IPS-20b (cell line): ENCODE data around the gene KIF19.
A peak's percentile ranks its signal among the peaks of the same experiment; 100 is the strongest.

Experiments
- H3K27ac ChIP-seq: one replicate; pipeline ENCODE4 v1.5.1; 2013; ENCODE audit warnings: low read length
- H3K27me3 ChIP-seq: 2 replicates; pipeline ENCODE4 v1.6.1; 2013; ENCODE audit warnings: mild to moderate bottlenecking, low read length, inconsistent platforms; ENCODE audit not compliant: insufficient read depth
- H3K36me3 ChIP-seq: 2 replicates; pipeline ENCODE4 v1.6.1; 2013; ENCODE audit warnings: low read depth, mild to moderate bottlenecking, inconsistent platforms, low read length, moderate library complexity; ENCODE audit not compliant: insufficient read depth
- H3K4me1 ChIP-seq: 2 replicates; pipeline ENCODE4 v1.6.1; 2013; ENCODE audit warnings: mild to moderate bottlenecking, control low read depth, inconsistent platforms, low read length, moderate library complexity; ENCODE audit not compliant: insufficient read depth
- H3K4me3 ChIP-seq: 2 replicates; pipeline ENCODE4 v1.5.1; 2013; ENCODE audit warnings: mild to moderate bottlenecking, low read length, inconsistent platforms
- H3K9ac ChIP-seq: 2 replicates; pipeline ENCODE4 v1.6.1; 2013; ENCODE audit warnings: low read depth, mild to moderate bottlenecking, inconsistent platforms, low read length, moderate library complexity
- H3K9me3 ChIP-seq: 2 replicates; pipeline ENCODE4 v1.6.1; 2013; ENCODE audit warnings: mild to moderate bottlenecking, low read depth, low read length, inconsistent platforms; ENCODE audit not compliant: insufficient read depth

KIF19 gene

DNA sequence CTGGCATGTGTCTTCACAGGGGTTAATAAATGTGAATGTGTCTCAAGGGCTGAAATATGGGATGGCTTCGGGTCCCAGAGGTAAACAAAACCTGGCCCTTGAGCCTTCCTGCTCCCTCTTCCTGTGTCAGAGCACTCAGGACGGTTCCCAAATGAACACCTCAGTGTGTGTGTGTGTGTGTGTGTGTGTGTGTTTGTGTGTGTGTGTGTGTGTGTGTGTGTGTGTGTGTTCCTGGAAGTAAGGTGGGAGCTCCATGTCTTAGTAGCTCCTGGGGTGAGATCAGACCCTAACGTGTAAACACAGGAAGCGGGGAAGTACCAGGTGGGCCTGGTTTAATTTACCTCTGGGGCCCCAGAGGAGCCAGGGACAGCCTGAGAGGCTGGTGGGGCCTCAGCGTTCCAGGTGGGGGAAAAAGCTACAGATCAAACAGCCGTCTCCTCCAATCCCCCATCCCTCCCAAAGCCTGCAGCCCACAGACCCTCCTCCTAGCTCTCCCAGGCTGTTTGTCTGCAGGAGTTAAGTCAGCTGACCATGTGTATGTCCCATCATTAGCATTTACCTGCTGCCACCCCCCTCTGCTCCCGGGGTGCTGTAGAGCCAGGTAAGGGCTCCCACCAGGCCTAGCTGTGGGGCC, 6.1 kb downstream of the KIF19 start:
- peaks cover 8% of the 10 kb centered on the region; the same call in 1 of the 2 replicates for H3K4me1 ChIP-seq
- no peaks in the 10 kb centered on the region for H3K9me3 ChIP-seq
- H3K27ac ChIP-seq = no peak overlapping the region
- H3K9ac ChIP-seq = no peak overlapping the region
- no peak overlapping the region for H3K4me3 ChIP-seq
- H3K27me3 ChIP-seq = peaks cover 19% of the 10 kb centered on the region
- H3K36me3 ChIP-seq = no peaks in the 10 kb centered on the region

- no peak overlapping the region for H3K9ac ChIP-seq
- H3K9me3 ChIP-seq = no peaks in the 10 kb centered on the region
- H3K36me3 ChIP-seq = no peaks in the 10 kb centered on the region
- no peak overlapping the region for H3K4me3 ChIP-seq
- peaks cover 8% of the 10 kb centered on the region; the same call in 1 of the 2 replicates for H3K4me1 ChIP-seq
- peaks cover 12% of the 10 kb centered on the region for H3K27me3 ChIP-seq
- H3K27ac ChIP-seq = no peak overlapping the region
Measured at GRCh38 chr17:74332763-74333283, 6.8 kb downstream of the KIF19 start.

GRCh38 chr17:74334393-74335039, 8.5 kb downstream of the KIF19 start:
- Histone ChIP-seq H3K9ac (no peak overlapping the region), H3K36me3 (no peaks in the 10 kb centered on the region), H3K27me3 (no peaks in the 10 kb centered on the region), H3K4me3 (no peak overlapping the region), H3K4me1 (peaks cover 8% of the 10 kb centered on the region; the same call in 1 of the 2 replicates), H3K27ac (no peak overlapping the region), H3K9me3 (no peaks in the 10 kb centered on the region)

GRCh38 chr17:74335529-74336062, 9.6 kb downstream of the KIF19 start:
- H3K27ac ChIP-seq = peak overlapping the region; percentile 48
- H3K36me3 ChIP-seq = no peaks in the 10 kb centered on the region
- no peak overlapping the region for H3K4me3 ChIP-seq
- H3K9me3 ChIP-seq = no peaks in the 10 kb centered on the region
- H3K4me1 ChIP-seq = peaks cover 8% of the 10 kb centered on the region; the same call in 1 of the 2 replicates
- H3K27me3 ChIP-seq = no peaks in the 10 kb centered on the region
- H3K9ac ChIP-seq = no peak overlapping the region

GRCh38 chr17:74336307-74336706, 10.3 kb downstream of the KIF19 start:
- H3K4me1 ChIP-seq = peaks cover 8% of the 10 kb centered on the region; the same call in 1 of the 2 replicates
- H3K27ac ChIP-seq = no peak overlapping the region
- no peaks in the 10 kb centered on the region for H3K36me3 ChIP-seq
- no peaks in the 10 kb centered on the region for H3K27me3 ChIP-seq
- no peak overlapping the region for H3K9ac ChIP-seq
- H3K9me3 ChIP-seq = no peaks in the 10 kb centered on the region
- no peak overlapping the region for H3K4me3 ChIP-seq

DNA sequence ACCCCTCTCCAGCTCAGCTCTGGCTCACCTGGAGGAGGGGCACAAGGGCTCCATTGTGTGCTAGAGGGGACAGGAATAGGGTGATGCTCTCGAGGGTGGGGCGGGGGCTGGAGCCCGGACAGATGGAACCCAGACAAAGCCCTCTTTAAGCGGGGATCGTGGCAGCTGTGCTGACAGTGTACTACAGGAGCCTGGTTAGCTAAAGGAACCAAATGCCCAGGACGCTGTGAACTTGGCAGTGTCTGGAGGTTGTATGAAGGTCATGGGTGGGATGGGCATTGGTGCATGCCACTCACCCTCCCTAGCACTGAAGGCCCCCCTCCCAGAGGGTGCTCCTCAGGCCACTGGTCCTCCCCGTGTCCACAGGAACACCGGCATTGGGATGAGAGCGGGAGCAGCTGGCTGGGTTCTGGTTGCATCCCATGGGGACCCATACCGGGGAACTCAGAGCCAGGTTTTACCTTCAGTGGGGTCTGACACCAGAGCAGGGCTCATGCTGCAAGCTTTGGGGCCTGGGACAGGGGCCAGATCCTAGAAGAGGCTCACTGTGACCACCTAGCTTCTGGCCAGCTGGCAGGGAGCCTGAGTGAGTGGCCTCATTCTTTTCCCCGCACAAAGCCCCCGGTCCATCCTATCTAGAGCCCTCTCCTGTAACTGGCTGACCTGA, 11.9 kb downstream of the KIF19 start:
- Histone ChIP-seq H3K27me3 (no peaks in the 10 kb centered on the region), H3K9ac (no peak overlapping the region; the same call in 1 of the 2 replicates), H3K4me3 (no peak overlapping the region), H3K4me1 (peaks cover 3% of the 10 kb centered on the region; the same call in 1 of the 2 replicates), H3K27ac (no peak overlapping the region), H3K9me3 (no peaks in the 10 kb centered on the region), H3K36me3 (no peaks in the 10 kb centered on the region)

- Histone ChIP-seq H3K9me3 (no peaks in the 10 kb centered on the region), H3K27ac (no peak overlapping the region), H3K9ac (no peak overlapping the region), H3K4me1 (peaks cover 3% of the 10 kb centered on the region; the same call in 1 of the 2 replicates), H3K36me3 (no peaks in the 10 kb centered on the region), H3K4me3 (no peak overlapping the region), H3K27me3 (no peaks in the 10 kb centered on the region)
Measured at GRCh38 chr17:74339537-74340195, 13.6 kb downstream of the KIF19 start.

DNA sequence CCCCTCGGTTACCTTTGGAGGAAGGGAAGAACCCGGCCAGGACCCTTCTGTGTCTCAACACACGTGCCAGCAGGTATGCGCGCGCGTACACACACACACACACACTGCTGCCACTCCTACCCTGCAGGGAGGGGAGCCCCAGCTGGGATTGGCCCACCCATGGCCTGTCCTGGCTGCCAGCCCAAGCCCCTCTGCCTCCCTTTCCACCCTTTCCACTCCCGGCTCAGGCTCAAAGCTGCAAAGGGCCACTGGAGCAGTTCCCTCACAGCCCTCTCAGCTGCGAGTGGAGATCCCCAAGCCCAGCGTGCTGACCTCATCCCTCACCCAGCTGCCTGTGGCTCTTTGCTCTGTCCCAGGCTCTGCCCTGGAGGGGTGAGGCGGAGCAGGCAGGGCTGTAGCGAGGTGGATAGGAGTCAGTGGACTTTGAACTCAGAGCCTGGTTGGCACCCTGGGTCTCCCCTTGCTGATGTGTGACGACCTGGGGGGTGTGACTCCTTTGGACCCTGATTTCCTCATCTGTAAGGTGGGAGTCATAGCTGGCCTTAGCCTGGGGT, 14.5 kb downstream of the KIF19 start:
- no peaks in the 10 kb centered on the region; the same call in 1 of the 2 replicates for H3K4me1 ChIP-seq
- H3K27ac ChIP-seq = no peak overlapping the region
- no peaks in the 10 kb centered on the region for H3K36me3 ChIP-seq
- no peak overlapping the region for H3K4me3 ChIP-seq
- no peaks in the 10 kb centered on the region for H3K9me3 ChIP-seq
- no peaks in the 10 kb centered on the region for H3K27me3 ChIP-seq
- H3K9ac ChIP-seq = no peak overlapping the region

- Histone ChIP-seq H3K4me1 (no peaks in the 10 kb centered on the region; the same call in 1 of the 2 replicates), H3K9me3 (no peaks in the 10 kb centered on the region), H3K27ac (no peak overlapping the region)
Measured at GRCh38 chr17:74342224-74342623, 16.2 kb downstream of the KIF19 start.

GRCh38 chr17:74343121-74343520, 17.1 kb downstream of the KIF19 start:
- H3K4me3 ChIP-seq = no peak overlapping the region
- H3K9ac ChIP-seq = no peak overlapping the region
- H3K4me1 ChIP-seq = no peaks in the 10 kb centered on the region; the same call in 1 of the 2 replicates
- no peaks in the 10 kb centered on the region for H3K9me3 ChIP-seq
- H3K27me3 ChIP-seq = peaks cover 5% of the 10 kb centered on the region
- no peaks in the 10 kb centered on the region for H3K36me3 ChIP-seq
- H3K27ac ChIP-seq = no peak overlapping the region

More at GRCh38 chr17:74342224-74342623, 16.2 kb downstream of the KIF19 start:
- H3K4me3 ChIP-seq = no peak overlapping the region
- H3K27me3 ChIP-seq = no peaks in the 10 kb centered on the region
- H3K9ac ChIP-seq = no peak overlapping the region
- H3K36me3 ChIP-seq = no peaks in the 10 kb centered on the region
